HG02981 (cell line): ENCODE measurements around the gene RAB1A.

Experiments used
- ATAC-seq: cut with Tn5 transposase; IDR thresholded peaks from one replicate; pipeline ENCODE4 v1.9.1; 2021; ENCODE audit warnings: mild to moderate bottlenecking, moderate library complexity; ENCODE audit not compliant: unreplicated experiment

RAB1A gene

DNA sequence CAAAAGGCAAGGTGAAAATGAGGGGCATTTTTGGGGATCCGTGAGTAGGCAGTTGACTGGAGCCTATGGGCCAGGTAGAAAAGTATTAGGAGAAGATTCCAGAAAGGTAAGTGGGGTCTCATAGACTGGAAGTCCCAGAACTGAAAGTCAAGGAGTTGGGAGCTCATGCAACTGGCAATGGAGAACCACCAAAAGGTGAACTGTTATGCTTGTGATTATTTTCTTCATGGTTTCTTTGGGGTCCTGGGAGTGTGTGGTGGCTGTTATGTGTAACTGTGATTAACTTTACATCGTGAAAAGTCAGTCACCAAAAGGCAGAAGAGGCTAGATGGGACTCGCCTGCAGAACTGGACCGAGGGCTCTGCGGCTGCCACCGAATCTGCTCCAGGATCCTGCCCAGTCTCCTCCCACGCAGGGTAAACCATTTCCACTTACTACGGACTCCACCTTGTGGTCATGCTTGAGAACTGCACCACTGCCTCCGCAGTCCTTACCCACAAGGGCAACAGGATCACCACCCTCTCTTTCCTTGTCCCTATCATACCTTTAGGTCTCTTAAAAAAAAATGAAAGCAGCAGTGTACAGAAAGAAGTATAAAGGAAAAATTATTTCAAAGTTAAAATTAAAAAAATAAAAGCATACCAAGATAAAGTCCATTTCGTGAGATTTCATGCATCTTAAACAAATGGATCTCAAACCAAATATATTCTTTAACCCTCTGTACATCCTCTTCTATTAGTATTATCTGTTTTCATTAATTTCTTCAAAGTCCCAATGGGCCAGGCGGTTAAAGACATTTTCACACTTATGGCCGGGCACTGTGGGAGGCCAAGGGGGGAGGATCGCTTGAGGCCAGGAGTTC lies 89.3 kb downstream of the RAB1A start:
- no peak for ATAC-seq

DNA sequence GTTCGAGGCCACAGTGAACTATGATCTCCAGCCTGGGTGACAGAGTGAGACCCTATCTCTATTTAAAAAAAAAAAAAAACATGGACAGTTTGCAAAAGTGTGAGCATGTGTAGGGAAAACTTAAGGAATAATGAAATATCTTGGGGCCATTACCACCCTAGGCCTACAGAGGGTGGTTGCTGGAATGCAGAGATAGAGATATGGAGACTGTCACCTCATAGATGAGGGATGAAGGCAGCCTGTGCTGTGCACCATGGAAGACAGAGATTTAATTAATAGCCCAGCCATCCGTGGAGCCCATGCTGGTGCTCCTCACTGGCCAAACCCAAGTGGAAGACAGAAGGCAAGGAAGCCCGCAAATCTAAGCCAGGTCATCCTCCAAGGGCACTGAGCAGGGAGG lies 90.3 kb downstream of the RAB1A start:
- ATAC-seq = no peak

DNA sequence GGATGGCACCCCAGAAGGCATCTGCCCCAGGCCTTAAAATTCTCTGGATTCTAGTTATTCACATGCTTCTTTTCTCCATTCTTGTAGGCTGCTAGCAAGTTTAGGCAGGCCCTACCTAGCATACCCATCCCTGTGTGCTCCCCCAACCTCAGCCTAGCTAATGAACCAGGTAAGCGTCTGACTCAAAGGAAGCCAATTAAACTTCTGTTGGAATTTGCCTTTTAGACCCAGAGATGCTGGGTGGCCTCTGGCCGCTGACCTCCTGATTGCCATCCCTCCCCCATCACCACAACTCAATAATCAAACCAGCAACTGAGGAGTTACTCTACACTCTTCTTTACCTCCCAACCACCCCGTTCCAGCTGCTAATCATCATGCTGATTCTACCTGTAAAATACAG lies 92.7 kb downstream of the RAB1A start:
- no peak for ATAC-seq
